H9 (cell line): ENCODE results near the gene KAT8. TPM values are rescaled to one million over a fixed set of nuclear protein-coding genes. Genes with fewer than 3 reads are reported as not detected.

ENCODE experiments used
- DNase-seq: peaks from one replicate; pipeline ENCODE4 v3.0.0-alpha.2; 2017
- H2AFZ ChIP-seq: one replicate; pipeline ENCODE4 v1.6.1; 2013; ENCODE audit warnings: mild to moderate bottlenecking, low read length, control low read depth, moderate library complexity
- H2AK5ac ChIP-seq: 2 replicates; pipeline ENCODE4 v1.6.1; 2013; ENCODE audit warnings: low read length, control low read depth, mixed read lengths; ENCODE audit not compliant: insufficient read length
- H2BK120ac ChIP-seq: one replicate; pipeline ENCODE4 v1.6.1; 2013; ENCODE audit warnings: low read depth, mild to moderate bottlenecking, low read length, control low read depth, inconsistent platforms; ENCODE audit not compliant: poor library complexity, severe bottlenecking
- H2BK12ac ChIP-seq: 2 replicates; pipeline ENCODE4 v1.6.1; 2013; ENCODE audit warnings: low read length, control low read depth, mixed read lengths, low read depth; ENCODE audit not compliant: insufficient read length
- H2BK15ac ChIP-seq: 2 replicates; pipeline ENCODE4 v1.6.1; 2013; ENCODE audit warnings: low read depth, low read length, control low read depth
- H2BK20ac ChIP-seq: one replicate; pipeline ENCODE4 v1.6.1; 2013; ENCODE audit warnings: low read depth, mild to moderate bottlenecking, low read length, control low read depth, inconsistent platforms; ENCODE audit not compliant: poor library complexity, severe bottlenecking
- H2BK5ac ChIP-seq: 2 replicates; pipeline ENCODE4 v1.6.1; 2013; ENCODE audit warnings: low read length, control low read depth, mixed read lengths; ENCODE audit not compliant: insufficient read length
- H3K14ac ChIP-seq: 2 replicates; pipeline ENCODE4 v1.6.1; 2013; ENCODE audit warnings: low read length, control low read depth; ENCODE audit not compliant: insufficient read depth
- H3K18ac ChIP-seq: 2 replicates; pipeline ENCODE4 v1.6.1; 2013; ENCODE audit warnings: low read depth, mild to moderate bottlenecking, mixed read lengths, low read length, control low read depth; ENCODE audit not compliant: insufficient read length
- H3K23ac ChIP-seq: 2 replicates; pipeline ENCODE4 v1.6.1; 2013; ENCODE audit warnings: low read length, control low read depth, mixed read lengths, low read depth; ENCODE audit not compliant: insufficient read length
- H3K23me2 ChIP-seq: 2 replicates; pipeline ENCODE4 v1.6.1; 2013; ENCODE audit warnings: low read depth, mild to moderate bottlenecking, mixed read lengths, low read length, control low read depth; ENCODE audit not compliant: insufficient read length, poor library complexity, severe bottlenecking
- H3K27ac ChIP-seq: 2 replicates; pipeline ENCODE4 v1.5.1; 2013; ENCODE audit warnings: low read length, control low read depth, mixed read lengths, low read depth; ENCODE audit not compliant: insufficient read length
- H3K27me3 ChIP-seq: 2 replicates; pipeline ENCODE4 v1.6.1; 2013; ENCODE audit warnings: low read length, control low read depth, inconsistent platforms; ENCODE audit not compliant: insufficient read depth
- H3K4ac ChIP-seq: 2 replicates; pipeline ENCODE4 v1.6.1; 2013; ENCODE audit warnings: low read depth, mild to moderate bottlenecking, control low read depth, inconsistent platforms, low read length, moderate library complexity
- H3K4me1 ChIP-seq: 2 replicates; pipeline ENCODE4 v1.6.1; 2013; ENCODE audit warnings: low read length, control low read depth, inconsistent platforms; ENCODE audit not compliant: insufficient read depth
- H3K4me2 ChIP-seq: 2 replicates; pipeline ENCODE4 v1.6.1; 2013; ENCODE audit warnings: low read length, control low read depth, mixed read lengths; ENCODE audit not compliant: insufficient read length, insufficient read depth
- H3K56ac ChIP-seq: 2 replicates; pipeline ENCODE4 v1.6.1; 2013; ENCODE audit warnings: low read depth, mild to moderate bottlenecking, mixed read lengths, low read length, control low read depth; ENCODE audit not compliant: insufficient read length
- H3K79me1 ChIP-seq: 2 replicates; pipeline ENCODE4 v1.6.1; 2013; ENCODE audit warnings: low read depth, mild to moderate bottlenecking, moderate library complexity, low read length, control low read depth, inconsistent platforms; ENCODE audit not compliant: insufficient read depth, poor library complexity, severe bottlenecking
- H3K79me2 ChIP-seq: 2 replicates; pipeline ENCODE4 v1.6.1; 2013; ENCODE audit warnings: low read length, control low read depth, inconsistent platforms; ENCODE audit not compliant: insufficient read depth
- H3K9ac ChIP-seq: 2 replicates; pipeline ENCODE4 v1.6.1; 2013; ENCODE audit warnings: low read length, control low read depth, mixed read lengths; ENCODE audit not compliant: insufficient read length; ENCODE audit errors: extremely low read depth
- H3K9me3 ChIP-seq: one replicate; pipeline ENCODE4 v1.6.1; 2013; ENCODE audit warnings: low read depth, low read length, inconsistent platforms; ENCODE audit not compliant: control insufficient read depth
- H3T11ph ChIP-seq: one replicate; pipeline ENCODE4 v1.6.1; 2013; ENCODE audit warnings: mild to moderate bottlenecking, low read length, control low read depth, inconsistent platforms
- H4K20me1 ChIP-seq: one replicate; pipeline ENCODE4 v1.6.1; 2013; ENCODE audit not compliant: control insufficient read depth, insufficient read length, insufficient read depth
- H4K5ac ChIP-seq: 2 replicates; pipeline ENCODE4 v1.6.1; 2013; ENCODE audit warnings: low read depth, mild to moderate bottlenecking, mixed read lengths, low read length, control low read depth; ENCODE audit not compliant: insufficient read length
- H4K8ac ChIP-seq: replicated peaks from 2 replicates; pipeline ENCODE4 v1.6.1; 2013; ENCODE audit warnings: low read length, control low read depth, mixed read lengths, low read depth; ENCODE audit not compliant: insufficient read length
- H4K91ac ChIP-seq: 2 replicates; pipeline ENCODE4 v1.6.1; 2013; ENCODE audit warnings: low read depth, mild to moderate bottlenecking, moderate library complexity, mixed read lengths, low read length, control low read depth; ENCODE audit not compliant: insufficient read length
- H3K27ac Mint-ChIP-seq, 3 experiments: 2 replicates in 2 of 3; 3 replicates in 1 of 3; pipeline ENCODE4 v1.8.0; 2020 to 2021; ENCODE audit warnings: mixed read lengths in 3 of 3, mild to moderate bottlenecking in 1 of 3, moderate library complexity in 1 of 3
- H3K27me3 Mint-ChIP-seq: 2 replicates; pipeline ENCODE4 v1.8.0; 2021; ENCODE audit warnings: low read depth, mild to moderate bottlenecking, moderate library complexity, mixed read lengths
- H3K36me3 Mint-ChIP-seq, 3 experiments: 2 replicates in 2 of 3; 3 replicates in 1 of 3; pipeline ENCODE4 v1.8.0; 2020 to 2021; ENCODE audit warnings: low read depth in 3 of 3, mixed read lengths in 3 of 3; ENCODE audit not compliant: insufficient read depth in 1 of 3
- H3K4me1 Mint-ChIP-seq, 2 experiments: 2 replicates each; pipeline ENCODE4 v1.8.0; 2020; ENCODE audit warnings: mixed read lengths in 2 of 2
- H3K4me3 Mint-ChIP-seq, 2 experiments: 2 replicates in 1 of 2; 3 replicates in 1 of 2; pipeline ENCODE4 v1.8.0; 2020 to 2021; ENCODE audit warnings: mild to moderate bottlenecking in 2 of 2, mixed read lengths in 2 of 2, moderate library complexity in 1 of 2
- H3K9me3 Mint-ChIP-seq, 2 experiments: 2 replicates in 1 of 2; 3 replicates in 1 of 2; pipeline ENCODE4 v1.8.0; 2020; ENCODE audit warnings: mild to moderate bottlenecking in 2 of 2, mixed read lengths in 2 of 2, moderate library complexity in 1 of 2
- CTCF ChIP-seq: fragments of 200-600 bp; sonication (generic); conservative IDR thresholded peaks from 3 replicates; pipeline ENCODE4 v1.8.0; 2021; ENCODE audit warnings: antibody characterized with exemption, mild to moderate bottlenecking
- WGBS: extraction: QIAGEN DNeasy Blood & Tissue Kit; methylation state at CpG from one replicate; pipeline ENCODE4 v1.1.7; 2013; ENCODE audit warnings: missing lambda C conversion rate, low lambda C conversion rate, mixed read lengths; ENCODE audit not compliant: insufficient read length; ENCODE audit errors: extremely low coverage; 5-methylcytosine and 5-hydroxymethylcytosine counted together
- total RNA-seq: library from RNA; stranded (reverse); gene quantifications from 2 replicates; pipeline ENCODE4 v1.2.1, GENCODE V29; 2021

Gene KAT8
- total RNA-seq, 1 experiment from 2014 or later = 52.1 TPM

DNA sequence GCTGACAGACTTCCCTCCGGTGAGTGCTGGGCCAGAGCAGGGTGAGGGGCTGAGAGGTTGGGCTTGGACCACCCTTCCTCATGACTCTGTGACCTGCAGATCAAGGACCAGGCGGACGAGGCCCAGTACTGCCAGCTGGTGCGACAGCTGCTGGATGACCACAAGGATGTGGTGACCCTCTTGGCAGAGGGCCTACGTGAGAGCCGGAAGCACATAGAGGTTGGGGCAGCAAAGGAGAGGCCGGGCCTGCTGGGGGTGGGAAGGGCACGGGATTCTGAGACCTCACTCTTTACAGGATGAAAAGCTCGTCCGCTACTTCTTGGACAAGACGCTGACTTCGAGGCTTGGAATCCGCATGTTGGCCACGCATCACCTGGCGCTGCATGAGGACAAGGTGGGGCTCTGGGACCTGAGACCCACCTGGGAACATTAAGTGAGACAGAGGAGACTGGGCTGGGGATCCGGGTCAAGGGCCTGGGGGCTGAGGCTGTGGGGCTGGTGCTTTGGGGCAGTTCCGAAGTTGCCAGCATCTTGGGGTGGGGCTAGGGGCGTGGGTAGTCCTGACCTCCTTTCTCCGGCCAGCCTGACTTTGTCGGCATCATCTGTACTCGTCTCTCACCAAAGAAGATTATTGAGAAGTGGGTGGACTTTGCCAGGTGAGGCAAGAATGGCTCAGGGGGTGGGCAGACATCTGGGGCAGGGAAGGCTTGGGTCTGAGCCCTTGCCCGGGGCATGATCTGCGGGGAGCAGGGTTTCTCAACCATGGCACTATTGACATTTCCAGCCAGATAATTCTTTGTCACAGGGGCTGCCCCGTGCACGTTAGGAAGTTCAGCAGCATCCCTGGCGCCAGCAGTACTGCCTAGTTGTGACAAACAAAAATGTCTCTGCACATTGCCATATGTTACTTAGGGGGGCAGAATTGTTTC is 7.1 kb upstream of the KAT8 start:
- Mint-ChIP-seq H3K27me3 (no peaks in the 10 kb centered on the region; the same call in 1 of the 2 replicates), H3K36me3 (peaks cover 19 to 37% (median 33%) of the 10 kb centered on the region in 3 experiments), H3K4me1 (peaks cover 9 to 14% of the 10 kb centered on the region in 2 experiments), H3K4me3 (peak overlapping the region; percentile 54 to 83; a peak in 4 of 5 replicates), H3K27ac (no peak overlapping the region), H3K9me3 (no peaks in the 10 kb centered on the region; a peak in 2 of 5 replicates)
- no peak overlapping the region for H3K4me2 ChIP-seq
- H3K4ac ChIP-seq = no peak overlapping the region
- no peak overlapping the region for H2BK12ac ChIP-seq
- H2AFZ ChIP-seq = no peak overlapping the region
- H3K9ac ChIP-seq = no peak overlapping the region
- TF ChIP-seq CTCF = no peak
- H3K23me2 ChIP-seq = peaks cover 8% of the 10 kb centered on the region
- H4K20me1 ChIP-seq = no peaks in the 10 kb centered on the region
- H3K23ac ChIP-seq = no peak overlapping the region
- H3K27me3 ChIP-seq = no peaks in the 10 kb centered on the region; the same call in 1 of the 2 replicates
- no peak overlapping the region for H3T11ph ChIP-seq
- H4K8ac ChIP-seq = no peak overlapping the region
- no peak overlapping the region for H3K56ac ChIP-seq
- no peaks in the 10 kb centered on the region for H3K79me1 ChIP-seq
- no peaks in the 10 kb centered on the region for H3K4me1 ChIP-seq
- no CpG with 5 or more reads among the region's 26 CpGs for WGBS
- no peak overlapping the region for H2BK5ac ChIP-seq
- H2AK5ac ChIP-seq = no peak overlapping the region
- no peak overlapping the region for H3K18ac ChIP-seq
- no peak for DNase-seq
- H4K91ac ChIP-seq = no peak overlapping the region
- H2BK120ac ChIP-seq = no peak overlapping the region
- no peak overlapping the region for H4K5ac ChIP-seq
- no peaks in the 10 kb centered on the region for H3K9me3 ChIP-seq
- H3K79me2 ChIP-seq = no peaks in the 10 kb centered on the region; the same call in 1 of the 2 replicates
- no peak overlapping the region for H3K14ac ChIP-seq
- no peak overlapping the region for H3K27ac ChIP-seq
- no peak overlapping the region for H2BK20ac ChIP-seq
- H2BK15ac ChIP-seq = no peak overlapping the region
